ENCODE data around the gene OR6X1.

Gene OR6X1

GRCh38 chr11:123797114-123797513, 42.8 kb upstream of the OR6X1 start:
- no peak overlapping the region for H3K27ac ChIP-seq
- TF ChIP-seq CTCF (IDR thresholded peaks at IDR 0.05): no peak
- TF ChIP-seq ZFX (IDR thresholded peaks at IDR 0.05; ENCODE audit: borderline replicate concordance): no peak

- TF ChIP-seq ZFX (IDR thresholded peaks at IDR 0.05; ENCODE audit: borderline replicate concordance) (no peak), CTCF (IDR thresholded peaks at IDR 0.05) (no peak)
- H3K27ac ChIP-seq: no peak overlapping the region
These were observed 41.9 kb upstream of the OR6X1 start for GRCh38 chr11:123796226-123796625.

DNA sequence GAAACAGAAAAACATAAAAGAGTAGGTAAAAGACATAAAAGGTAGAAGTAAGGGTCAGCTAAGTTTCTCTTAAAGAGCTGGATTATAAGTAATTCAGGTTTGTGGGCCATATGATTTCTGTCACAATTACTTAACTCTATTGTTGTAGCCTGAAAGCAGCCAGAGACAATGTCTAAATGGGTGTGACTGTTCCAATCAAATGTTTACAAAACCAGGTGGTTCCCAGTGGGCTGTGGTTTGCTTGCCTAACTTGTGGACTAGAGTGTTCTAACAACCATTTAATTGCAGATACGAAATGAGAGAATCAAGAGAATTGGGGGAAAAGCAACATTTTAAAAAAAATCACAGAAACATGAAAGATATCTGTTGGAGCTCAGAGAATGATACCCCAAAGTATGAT, 29.2 kb upstream of the OR6X1 start:
- TF ChIP-seq CTCF (IDR thresholded peaks at IDR 0.05) (no peak), ZFX (IDR thresholded peaks at IDR 0.05; ENCODE audit: borderline replicate concordance) (no peak)
- H3K27ac ChIP-seq: no peak overlapping the region

- TF ChIP-seq ZFX (IDR thresholded peaks at IDR 0.05; ENCODE audit: borderline replicate concordance) (no peak), CTCF (IDR thresholded peaks at IDR 0.05) (no peak)
These were observed 24.2 kb upstream of the OR6X1 start for GRCh38 chr11:123778511-123778910.

GRCh38 chr11:123775715-123776549, 21.6 kb upstream of the OR6X1 start:
- H3K27ac ChIP-seq: no peak overlapping the region
- TF ChIP-seq CTCF (IDR thresholded peaks at IDR 0.05): no peak

More at GRCh38 chr11:123778511-123778910, 24.2 kb upstream of the OR6X1 start:
- no peak overlapping the region for H3K27ac ChIP-seq

DNA sequence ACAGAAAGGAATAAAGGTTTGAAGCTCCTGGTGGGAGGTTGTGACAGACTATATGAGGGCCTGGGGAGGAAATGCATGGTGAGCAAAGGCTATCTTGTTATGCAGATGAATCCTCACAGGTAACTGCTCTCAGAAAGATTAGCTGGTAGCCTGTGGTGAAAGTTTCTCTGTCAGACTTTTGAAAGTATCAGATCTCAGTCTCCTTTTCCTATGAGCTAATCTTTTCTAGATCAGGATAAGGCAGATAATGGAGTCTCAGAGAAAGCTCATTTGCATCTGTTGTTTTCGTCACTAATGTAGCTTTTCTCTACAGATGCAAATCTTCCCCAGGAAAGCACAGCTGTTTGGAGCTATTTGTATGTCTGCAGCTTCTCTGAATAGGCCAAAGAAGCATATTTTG, 21.0 kb upstream of the OR6X1 start:
- no peak overlapping the region for H3K27ac ChIP-seq
- no peak for TF ChIP-seq ZFX (IDR thresholded peaks at IDR 0.05; ENCODE audit: borderline replicate concordance)
- TF ChIP-seq CTCF (IDR thresholded peaks at IDR 0.05): no peak

- no peak for TF ChIP-seq CTCF (IDR thresholded peaks at IDR 0.05)
- H3K27ac ChIP-seq: no peak overlapping the region
These were observed 19.6 kb upstream of the OR6X1 start for GRCh38 chr11:123773959-123774358.
